ENCODE measurements around the gene LYL1. TPM values are rescaled to one million over a fixed set of nuclear protein-coding genes. Genes with fewer than 3 reads are reported as not detected.
A peak's percentile ranks its signal among the peaks of the same experiment; 100 is the strongest.

LYL1 gene
- total and polyA plus RNA-seq, 9 of the 15 experiments (the other 6 are each of a cell fraction or from before 2014, with no cell fraction given): 1.3 to 266 (median 34.0) TPM

- TF ChIP-seq BCOR (IDR thresholded peaks at IDR 0.05): peak; percentile 95
- peak; percentile 92 for TF ChIP-seq RBM25 (IDR thresholded peaks at IDR 0.05; ENCODE audit: low read depth, low read length, severe bottlenecking)
- TF ChIP-seq ZNF318 (IDR thresholded peaks at IDR 0.05; ENCODE audit: borderline replicate concordance in 1 of 2, low read depth in 1 of 2): no peak
- no peak for TF ChIP-seq MLX (CRISPR knock-in tag; conservative IDR thresholded peaks at IDR 0.05)
- TF ChIP-seq ZNF197 (CRISPR knock-in tag; IDR thresholded peaks at IDR 0.05; ENCODE audit: low read depth): no peak
- TF ChIP-seq LEF1 (IDR thresholded peaks at IDR 0.05): no peak
- no peak for TF ChIP-seq ZBTB2 (IDR thresholded peaks at IDR 0.05)
- TF ChIP-seq ADNP (tag; IDR thresholded peaks at IDR 0.05): peak; percentile 92
- TF ChIP-seq SP2 (IDR thresholded peaks at IDR 0.05; ENCODE audit: extremely low read depth, low read depth, low read length, poor library complexity, severe bottlenecking): no peak
- no peak for TF ChIP-seq ZZZ3 (IDR thresholded peaks at IDR 0.05)
- no peak for TF ChIP-seq TAL1 (IDR thresholded peaks at IDR 0.05)
- TF ChIP-seq TAF1 (IDR thresholded peaks at IDR 0.05; ENCODE audit: control insufficient read depth, extremely low read depth, insufficient read depth, low read length, severe bottlenecking): no peak
- TF ChIP-seq SNIP1 (IDR thresholded peaks at IDR 0.05; ENCODE audit: low read depth): no peak
- no peak for TF ChIP-seq TFAM (CRISPR knock-in tag; conservative IDR thresholded peaks at IDR 0.05)
- TF ChIP-seq ZNF583 (CRISPR knock-in tag; IDR thresholded peaks at IDR 0.05): no peak
- no peak for TF ChIP-seq ZNF165 (CRISPR knock-in tag; IDR thresholded peaks at IDR 0.05; ENCODE audit: borderline replicate concordance)
- TF ChIP-seq DEAF1 (CRISPR knock-in tag; IDR thresholded peaks at IDR 0.05): no peak
Measured at GRCh38 chr19:13130886-13131490, 28.3 kb upstream of the LYL1 start (continued).

Measured in K562 (cell line).